GM23248 (cell line): ENCODE measurements around the gene IRF2BP1. TPM values are rescaled to one million over a fixed set of nuclear protein-coding genes. Genes with fewer than 3 reads are reported as not detected.

Experiments
- DNase-seq: peaks from one replicate; pipeline ENCODE4 v3.0.0-alpha.2; 2015
- H2AFZ ChIP-seq: fragments of 200-600 bp; sonication (generic); 2 replicates; pipeline ENCODE4 v1.6.1; 2016; ENCODE audit warnings: antibody characterized with exemption
- H3F3A ChIP-seq: fragments of 200-600 bp; sonication (generic); 2 replicates; pipeline ENCODE4 v1.6.1; 2016; ENCODE audit warnings: mild to moderate bottlenecking, antibody characterized with exemption, mixed run types; ENCODE audit not compliant: insufficient read depth
- H3K27ac ChIP-seq: fragments of 200-600 bp; sonication (generic); 2 replicates; pipeline ENCODE4 v1.5.1; 2016; ENCODE audit warnings: mild to moderate bottlenecking
- H3K27me3 ChIP-seq: fragments of 200-600 bp; sonication (generic); replicated peaks from 2 replicates; pipeline ENCODE4 v1.6.1; 2016; ENCODE audit warnings: mild to moderate bottlenecking; ENCODE audit not compliant: insufficient read depth
- H3K36me3 ChIP-seq: fragments of 200-600 bp; sonication (generic); 2 replicates; pipeline ENCODE4 v1.6.1; 2016; ENCODE audit warnings: low read depth, mild to moderate bottlenecking
- H3K4me1 ChIP-seq: fragments of 200-600 bp; sonication (generic); 2 replicates; pipeline ENCODE4 v1.6.1; 2016; ENCODE audit warnings: mild to moderate bottlenecking; ENCODE audit not compliant: insufficient read depth
- H3K4me2 ChIP-seq: fragments of 200-600 bp; sonication (generic); one replicate; pipeline ENCODE4 v1.6.1; 2016; ENCODE audit warnings: mild to moderate bottlenecking; ENCODE audit not compliant: unreplicated experiment
- H3K4me3 ChIP-seq: fragments of 200-600 bp; sonication (generic); 2 replicates; pipeline ENCODE4 v1.5.1; 2016; ENCODE audit warnings: mild to moderate bottlenecking
- H3K79me2 ChIP-seq: fragments of 200-600 bp; sonication (generic); 2 replicates; pipeline ENCODE4 v1.6.1; 2016; ENCODE audit warnings: mild to moderate bottlenecking; ENCODE audit not compliant: insufficient read depth
- H3K9ac ChIP-seq: fragments of 200-600 bp; sonication (generic); 2 replicates; pipeline ENCODE4 v1.6.1; 2016; ENCODE audit warnings: mild to moderate bottlenecking
- H3K9me2 ChIP-seq: fragments of 200-600 bp; sonication (generic); 2 replicates; pipeline ENCODE4 v1.6.1; 2016; ENCODE audit warnings: mixed run types, mild to moderate bottlenecking, moderate library complexity; ENCODE audit not compliant: insufficient read depth
- H3K9me3 ChIP-seq: fragments of 200-600 bp; sonication (generic); one replicate; pipeline ENCODE4 v1.6.1; 2017; ENCODE audit warnings: low read depth
- H4K20me1 ChIP-seq: fragments of 200-600 bp; sonication (generic); 2 replicates; pipeline ENCODE4 v1.6.0; 2016; ENCODE audit not compliant: insufficient read depth
- EZH2 ChIP-seq: fragments of 200-600 bp; sonication (generic); IDR thresholded peaks from 2 replicates; pipeline ENCODE4 v1.6.1; 2018; ENCODE audit warnings: antibody characterized with exemption, mild to moderate bottlenecking; ENCODE audit not compliant: insufficient read depth, poor library complexity, severe bottlenecking
- EZH2phosphoT487 ChIP-seq: fragments of 200-600 bp; sonication (generic); IDR thresholded peaks from 2 replicates; pipeline ENCODE4 v1.6.1; 2018; ENCODE audit warnings: antibody characterized with exemption, moderate library complexity, mild to moderate bottlenecking, low read depth; ENCODE audit not compliant: insufficient read depth
- WGBS, 2 experiments: methylation state at CpG; one replicate each; pipeline ENCODE4 v1.1.6; 2015 to 2017; ENCODE audit warnings: low lambda C conversion rate in 2 of 2, low coverage in 1 of 2; ENCODE audit errors: missing lambda C conversion rate in 2 of 2; 5-methylcytosine and 5-hydroxymethylcytosine counted together
- in situ Hi-C: fragments of 300-500 bp; cut with MboI; formaldehyde crosslinking; loops from 2 replicates; pipeline ENCODE4 v1.15.0; 2020
- polyA plus RNA-seq: library from polyadenylated mRNA; unstranded; fragments of >200 nt; fragmentation: Nextera tagmentation; extraction: Ambion mirVana; gene quantifications from 2 replicates; pipeline ENCODE4 v1.2.1, GENCODE V29; 2016
- total RNA-seq: library from RNA; depleted of rRNA; stranded (reverse); fragments of >200 nt; shearing (Covaris generic); gene quantifications from 2 replicates; pipeline ENCODE4 v1.2.3, GENCODE V29; 2014; rRNA removed

Gene IRF2BP1, protein sequence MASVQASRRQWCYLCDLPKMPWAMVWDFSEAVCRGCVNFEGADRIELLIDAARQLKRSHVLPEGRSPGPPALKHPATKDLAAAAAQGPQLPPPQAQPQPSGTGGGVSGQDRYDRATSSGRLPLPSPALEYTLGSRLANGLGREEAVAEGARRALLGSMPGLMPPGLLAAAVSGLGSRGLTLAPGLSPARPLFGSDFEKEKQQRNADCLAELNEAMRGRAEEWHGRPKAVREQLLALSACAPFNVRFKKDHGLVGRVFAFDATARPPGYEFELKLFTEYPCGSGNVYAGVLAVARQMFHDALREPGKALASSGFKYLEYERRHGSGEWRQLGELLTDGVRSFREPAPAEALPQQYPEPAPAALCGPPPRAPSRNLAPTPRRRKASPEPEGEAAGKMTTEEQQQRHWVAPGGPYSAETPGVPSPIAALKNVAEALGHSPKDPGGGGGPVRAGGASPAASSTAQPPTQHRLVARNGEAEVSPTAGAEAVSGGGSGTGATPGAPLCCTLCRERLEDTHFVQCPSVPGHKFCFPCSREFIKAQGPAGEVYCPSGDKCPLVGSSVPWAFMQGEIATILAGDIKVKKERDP
- 39.3 and 53.8 TPM in 2 replicates for total RNA-seq
- polyA plus RNA-seq = 7.8 and 8.6 TPM in 2 replicates

GRCh38 chr19:45885556-45886426 is at the start of gene IRF2BP1:
Gene IRF2BP1, minus strand, starts transcription at chr19:45886141. Its CDS starts 367 bp downstream, at chr19:45885774.
- Histone ChIP-seq H3K4me1 (peaks cover 4% of the 10 kb centered on the region), H2AFZ (peak within 1 kb of the TSS; percentile 88), H3K36me3 (no peaks in the 10 kb centered on the region), H3K4me3 (peak within 1 kb of the TSS; percentile 89), H3K27me3 (no peaks in the 10 kb centered on the region), H4K20me1 (no peaks in the 10 kb centered on the region), H3K9ac (peak within 1 kb of the TSS; percentile 92), H3K9me3 (no peaks in the 10 kb centered on the region), H3K79me2 (peaks cover 21% of the 10 kb centered on the region), H3F3A (peaks cover 5% of the 10 kb centered on the region), H3K27ac (peak within 1 kb of the TSS; percentile 79), H3K4me2 (peak within 1 kb of the TSS; percentile 83), H3K9me2 (no peaks in the 10 kb centered on the region)
- in situ Hi-C loops = no loop called here
- WGBS, 2 experiments = 1% methylated on average over 49 to 67 of the region's 107 CpGs
- DNase-seq = peak; percentile 98
- TF ChIP-seq EZH2phosphoT487 = no peak
- no peak for TF ChIP-seq EZH2

DNA sequence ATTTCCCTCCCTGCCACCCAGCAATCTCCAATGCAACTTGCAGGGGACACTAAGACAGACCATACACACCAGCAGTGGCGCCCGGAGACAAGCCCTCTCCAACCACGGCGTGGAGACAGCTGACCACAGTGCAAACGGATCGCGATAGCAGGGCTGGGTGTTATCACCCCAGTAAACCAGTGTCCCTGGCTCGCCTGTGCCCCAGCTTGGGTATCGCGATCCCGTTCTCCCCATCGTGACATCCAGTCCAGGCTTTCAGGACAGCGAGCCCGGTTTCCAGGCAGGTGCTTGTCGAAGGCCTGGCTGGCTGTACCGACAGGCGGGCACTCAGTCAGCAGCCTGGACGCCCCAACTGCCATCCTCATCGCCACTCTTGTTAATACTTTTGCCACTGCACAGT is 49.3 kb upstream of the IRF2BP1 start:
- Histone ChIP-seq H4K20me1 (no peaks in the 10 kb centered on the region), H3K27ac (no peak overlapping the region), H3K36me3 (no peaks in the 10 kb centered on the region), H3K9me2 (no peaks in the 10 kb centered on the region), H3K4me3 (no peak overlapping the region), H3K4me2 (no peak overlapping the region), H3F3A (no peaks in the 10 kb centered on the region), H2AFZ (no peak overlapping the region), H3K27me3 (peaks cover 25% of the 10 kb centered on the region), H3K9ac (no peak overlapping the region), H3K9me3 (no peaks in the 10 kb centered on the region), H3K4me1 (no peaks in the 10 kb centered on the region), H3K79me2 (no peaks in the 10 kb centered on the region)
- 52 to 61% methylated on average over 19 of the region's 19 CpGs for WGBS, 2 experiments
- no peak for DNase-seq
- no peak for TF ChIP-seq EZH2
- TF ChIP-seq EZH2phosphoT487 = no peak
- in situ Hi-C loops = no loop called here

DNA sequence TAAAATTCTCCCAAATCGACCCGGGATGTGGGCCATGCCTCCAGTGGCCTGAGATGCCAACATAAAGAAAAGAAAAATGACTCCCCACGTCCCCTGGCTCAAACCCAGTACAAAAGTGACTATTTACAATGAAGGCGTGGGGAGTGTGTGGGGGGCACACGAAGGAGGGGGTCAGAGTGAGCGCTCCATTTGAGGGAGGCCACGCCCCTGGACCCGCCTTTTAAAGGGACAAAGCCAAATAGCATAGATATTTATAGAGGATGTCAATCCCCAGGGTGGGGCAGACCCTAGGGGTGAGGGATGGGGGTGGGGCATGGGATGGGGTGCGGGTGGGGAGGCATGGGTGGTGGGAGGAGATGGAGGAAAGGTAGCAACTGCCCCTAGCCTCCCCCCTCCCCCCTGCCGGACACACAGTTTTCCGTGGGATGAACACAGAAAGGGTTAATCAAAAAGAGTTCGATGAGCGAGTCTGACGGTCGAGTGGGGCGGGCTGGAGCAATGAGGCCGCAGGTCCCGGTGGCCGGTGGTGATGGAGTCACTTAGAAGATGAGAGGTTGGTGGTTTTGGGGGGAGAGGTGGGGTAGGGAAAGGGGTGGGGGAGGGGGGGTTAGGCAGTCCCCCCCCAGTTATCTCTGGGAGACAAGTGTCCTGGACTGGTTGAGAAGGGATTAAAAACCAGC is 48.8 kb upstream of the IRF2BP1 start:
- Histone ChIP-seq H3K4me3 (no peak overlapping the region), H3K27me3 (peaks cover 25% of the 10 kb centered on the region), H2AFZ (no peak overlapping the region), H3K27ac (no peak overlapping the region), H3F3A (no peaks in the 10 kb centered on the region), H4K20me1 (no peaks in the 10 kb centered on the region), H3K9me3 (no peaks in the 10 kb centered on the region), H3K4me1 (no peaks in the 10 kb centered on the region), H3K4me2 (no peak overlapping the region), H3K9me2 (no peaks in the 10 kb centered on the region), H3K9ac (no peak overlapping the region), H3K36me3 (no peaks in the 10 kb centered on the region), H3K79me2 (no peaks in the 10 kb centered on the region)
- 13 to 16% methylated on average over 14 to 19 of the region's 19 CpGs for WGBS, 2 experiments
- no peak for TF ChIP-seq EZH2phosphoT487
- TF ChIP-seq EZH2 = no peak
- no peak for DNase-seq
- in situ Hi-C loops = no loop called here

DNA sequence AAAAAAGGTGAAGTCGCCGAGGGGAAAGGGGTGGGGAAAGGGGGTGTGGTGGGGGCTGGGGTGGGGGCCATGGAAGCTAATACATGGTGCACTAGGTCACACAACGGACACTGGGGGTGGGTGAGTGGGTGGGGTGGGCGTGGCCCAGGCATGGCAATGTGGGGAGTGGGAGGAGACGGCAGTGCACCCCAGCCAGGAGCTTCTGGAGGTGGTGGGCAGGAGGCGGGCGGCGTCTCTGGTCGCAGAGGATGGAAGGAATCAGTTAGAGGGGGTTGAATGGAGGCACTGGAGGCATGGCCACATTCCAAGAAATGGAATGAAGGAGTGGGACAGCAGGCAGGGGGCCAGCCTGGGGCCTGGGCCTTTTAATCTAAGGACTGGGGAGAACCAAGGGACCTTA is 47.8 kb upstream of the IRF2BP1 start:
- in situ Hi-C loops = no loop called here
- WGBS, 2 experiments = 38 to 50% methylated on average over 3 to 9 of the region's 9 CpGs
- H3K27ac ChIP-seq = no peak overlapping the region
- no peak overlapping the region for H3K9ac ChIP-seq
- TF ChIP-seq EZH2phosphoT487 = no peak
- no peak for TF ChIP-seq EZH2
- no peak overlapping the region for H3K4me2 ChIP-seq
- no peaks in the 10 kb centered on the region for H4K20me1 ChIP-seq
- no peaks in the 10 kb centered on the region for H3K79me2 ChIP-seq
- no peaks in the 10 kb centered on the region for H3K9me3 ChIP-seq
- no peaks in the 10 kb centered on the region for H3F3A ChIP-seq
- peaks cover 25% of the 10 kb centered on the region for H3K27me3 ChIP-seq
- H3K9me2 ChIP-seq = no peaks in the 10 kb centered on the region
- no peaks in the 10 kb centered on the region for H3K36me3 ChIP-seq
- H3K4me1 ChIP-seq = no peaks in the 10 kb centered on the region
- no peak for DNase-seq
- H3K4me3 ChIP-seq = no peak overlapping the region
- no peak overlapping the region for H2AFZ ChIP-seq
